HG02623 (cell line): Measurements from ENCODE around the gene ELP4.
"Not testable (repeated sequence)": the region's sequence is repeated elsewhere in the genome, so short reads cannot be mapped to it uniquely, and the experiment has no call there.

Experiments used
- ATAC-seq: cut with Tn5 transposase; IDR thresholded peaks from one replicate; pipeline ENCODE4 v1.9.1; 2021; ENCODE audit warnings: moderate library complexity; ENCODE audit not compliant: unreplicated experiment

The ELP4 gene

DNA sequence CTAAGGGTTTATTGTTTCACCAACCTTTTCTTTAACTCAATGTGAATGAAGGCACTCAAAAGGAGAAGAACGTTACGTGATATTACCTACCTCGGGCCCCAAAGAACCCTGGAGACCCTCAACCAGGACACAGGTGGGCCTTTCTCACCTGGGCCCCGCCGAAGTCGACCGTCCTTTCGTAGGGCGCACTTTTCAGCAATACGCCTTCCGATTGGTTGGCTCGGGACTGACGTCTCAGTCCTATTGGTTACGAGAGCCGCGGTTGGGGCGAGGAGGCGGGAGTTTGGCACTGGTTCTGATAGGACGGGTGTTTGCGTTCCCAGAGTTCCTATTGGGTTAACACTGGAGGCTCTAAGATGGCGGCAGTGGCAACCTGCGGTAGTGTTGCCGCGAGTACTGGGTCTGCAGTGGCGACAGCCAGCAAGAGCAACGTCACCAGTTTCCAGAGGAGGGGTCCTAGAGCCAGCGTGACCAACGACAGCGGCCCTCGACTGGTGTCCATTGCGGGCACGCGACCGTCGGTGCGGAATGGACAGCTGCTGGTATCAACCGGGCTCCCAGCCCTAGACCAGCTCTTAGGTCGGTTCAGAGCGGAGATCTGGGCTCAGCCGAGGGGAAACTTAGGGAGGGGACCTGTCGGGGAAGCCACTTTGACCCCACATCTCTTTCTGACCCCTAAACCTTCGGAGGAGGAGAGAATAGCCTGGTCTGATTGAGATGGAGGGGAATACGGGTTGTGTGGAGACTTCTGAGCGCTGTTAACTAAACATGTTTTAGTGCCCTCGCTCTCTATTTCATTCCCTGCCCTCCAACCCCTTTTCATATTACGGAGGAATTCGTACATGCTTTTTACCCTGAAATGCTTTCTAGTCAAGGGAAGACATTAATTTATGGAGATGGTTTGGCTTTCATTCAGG is at the start of gene ELP4, which contains the start of gene IMMP1L:
Gene ELP4 (plus strand): TSS at position 339 of the 917 bp plus-strand sequence. CDS start 18 bp downstream, at position 357.
Gene IMMP1L (minus strand): TSS at position 194 of the 917 bp plus-strand sequence. CDS start 46,346 bp downstream, outside the sequence.
- peak; percentile 100 for ATAC-seq

- no peak for ATAC-seq
Observed at GRCh38 chr11:31464436-31464835, 45.1 kb upstream of the ELP4 start.

GRCh38 chr11:31474083-31474482 is 35.5 kb upstream of the ELP4 start:
- ATAC-seq: no peak

GRCh38 chr11:31477528-31478222 is 31.9 kb upstream of the ELP4 start:
- ATAC-seq: no peak

GRCh38 chr11:31478223-31478590 is 31.4 kb upstream of the ELP4 start:
- ATAC-seq: no peak

- ATAC-seq: no peak
Observed at GRCh38 chr11:31479066-31479465, 30.5 kb upstream of the ELP4 start.

DNA sequence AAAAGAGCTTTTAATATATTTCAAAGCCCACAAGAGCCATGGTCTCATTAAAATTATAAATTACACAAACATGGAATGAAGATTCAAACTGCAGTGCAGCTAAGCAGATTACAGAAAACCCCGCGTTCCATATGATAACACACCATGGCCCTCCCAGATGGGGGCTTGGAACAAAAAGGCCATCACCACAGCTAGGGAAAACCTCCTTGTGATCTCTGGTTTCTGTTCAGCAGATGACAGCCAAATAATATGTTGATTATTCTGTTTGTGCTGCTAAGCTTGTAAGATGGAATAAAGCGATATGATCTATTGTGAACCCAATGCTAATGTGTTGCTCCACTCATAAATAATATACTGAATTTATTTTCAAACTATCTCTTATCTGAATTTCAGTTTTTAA is 28.6 kb upstream of the ELP4 start:
- ATAC-seq: no peak

DNA sequence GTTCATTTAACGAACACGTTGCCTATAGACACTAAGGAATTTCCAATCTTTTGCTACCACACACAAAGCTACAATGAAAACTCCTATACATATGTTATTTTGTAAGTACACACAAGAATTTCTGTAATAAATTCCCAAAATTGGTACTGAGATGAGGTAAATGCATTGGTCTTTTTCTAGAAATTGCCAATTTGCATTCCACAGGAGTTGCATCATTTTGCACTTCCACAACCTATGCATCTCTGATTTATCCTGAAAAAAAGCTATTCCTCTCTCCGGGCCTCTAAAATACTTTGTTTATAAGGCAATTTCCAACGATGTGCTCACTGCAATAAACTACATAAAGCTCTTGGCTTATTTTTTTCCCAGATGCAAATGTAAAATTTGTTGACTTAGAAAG is 25.1 kb upstream of the ELP4 start:
- ATAC-seq: no peak

- no peak for ATAC-seq
Observed at GRCh38 chr11:31487848-31488247, 21.7 kb upstream of the ELP4 start.

- no peak for ATAC-seq
Observed at GRCh38 chr11:31492320-31492913, 17.1 kb upstream of the ELP4 start.

DNA sequence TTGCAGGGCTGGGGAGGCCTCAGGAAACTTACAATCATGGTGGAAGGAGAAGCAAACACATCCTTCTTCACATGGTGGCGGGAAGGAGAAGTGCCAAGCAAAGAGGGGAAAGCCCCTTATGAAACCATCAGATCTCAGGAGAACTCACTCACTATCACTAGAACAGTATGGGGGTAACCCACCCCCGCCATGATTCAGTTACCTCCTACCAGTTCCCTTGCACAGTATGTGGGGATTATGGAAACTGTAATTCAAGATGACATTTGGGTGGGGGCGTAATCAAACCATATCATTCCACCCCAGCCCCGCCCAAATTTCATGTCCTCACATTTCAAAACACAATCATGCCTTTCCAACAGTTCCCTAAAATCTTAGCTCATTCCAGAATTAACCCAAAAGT is 16.3 kb upstream of the ELP4 start:
- ATAC-seq: no peak

DNA sequence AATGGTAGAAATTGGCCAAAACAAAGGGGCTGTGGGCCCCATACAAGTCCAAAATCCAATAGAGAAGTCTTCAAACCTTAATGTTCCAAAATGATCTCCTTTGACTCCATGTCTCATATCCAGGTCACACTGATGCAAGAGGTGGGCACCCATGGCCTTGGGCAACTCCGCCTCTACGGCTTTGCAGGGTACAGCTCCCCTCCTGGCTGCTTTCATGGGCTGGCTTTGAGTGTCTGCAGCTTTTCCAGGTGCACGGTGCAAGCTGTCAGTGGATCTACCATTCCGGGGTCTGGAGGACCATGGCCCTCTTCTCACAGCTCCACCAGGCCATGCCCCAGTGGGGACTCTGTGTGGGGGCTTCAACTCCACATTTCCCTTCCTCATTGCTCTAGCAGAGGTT is 15.8 kb upstream of the ELP4 start:
- ATAC-seq: not testable (repeated sequence)

DNA sequence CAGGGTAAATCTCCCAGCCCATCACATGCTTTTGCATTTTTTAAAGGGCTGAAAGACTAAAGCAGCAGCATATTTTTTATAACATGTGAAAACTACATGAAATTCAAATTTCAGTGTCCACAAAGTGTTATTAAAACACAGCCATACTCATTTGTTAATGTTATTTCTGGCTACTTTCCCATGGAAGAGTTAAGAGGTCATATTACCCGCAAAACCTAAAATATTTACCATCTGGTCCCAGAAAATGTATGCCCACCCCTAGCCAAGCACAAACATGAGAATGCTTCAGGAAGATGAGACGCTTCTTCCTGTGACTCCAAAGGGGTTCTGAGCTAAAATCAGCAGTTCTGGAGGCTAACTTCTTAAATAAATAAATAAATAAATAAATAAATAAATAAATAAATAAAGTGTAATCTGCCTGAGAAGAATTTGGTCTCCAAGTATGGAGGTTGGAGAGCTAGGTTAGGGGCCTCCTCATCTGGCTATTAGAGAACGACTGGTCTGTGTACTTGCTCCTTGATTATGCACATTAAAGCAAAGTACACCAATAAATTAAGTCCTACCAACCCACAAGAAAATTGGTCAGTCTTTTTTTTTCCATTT is 9.9 kb upstream of the ELP4 start:
- no peak for ATAC-seq

- ATAC-seq: no peak
Observed at GRCh38 chr11:31500560-31500959, 9.0 kb upstream of the ELP4 start.

DNA sequence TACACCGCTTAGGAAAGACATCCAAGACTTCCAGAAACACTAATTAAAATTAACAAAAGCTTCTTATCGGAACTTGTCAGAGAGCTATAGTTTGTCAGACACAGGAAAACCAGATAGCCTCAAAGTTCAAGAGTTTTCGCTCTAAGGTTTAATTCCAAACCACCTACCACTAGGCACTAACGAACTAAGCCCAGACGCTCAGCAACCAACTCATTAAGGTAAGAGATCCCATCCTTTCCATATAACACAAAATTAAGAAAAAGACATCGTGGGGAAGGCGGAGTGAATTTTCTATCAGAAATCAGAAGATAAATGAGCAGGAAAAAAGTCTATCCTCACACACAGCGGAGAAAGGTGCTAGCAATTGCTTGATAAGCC is 527 bp upstream of the ELP4 start:
- ATAC-seq: peak; percentile 6

DNA sequence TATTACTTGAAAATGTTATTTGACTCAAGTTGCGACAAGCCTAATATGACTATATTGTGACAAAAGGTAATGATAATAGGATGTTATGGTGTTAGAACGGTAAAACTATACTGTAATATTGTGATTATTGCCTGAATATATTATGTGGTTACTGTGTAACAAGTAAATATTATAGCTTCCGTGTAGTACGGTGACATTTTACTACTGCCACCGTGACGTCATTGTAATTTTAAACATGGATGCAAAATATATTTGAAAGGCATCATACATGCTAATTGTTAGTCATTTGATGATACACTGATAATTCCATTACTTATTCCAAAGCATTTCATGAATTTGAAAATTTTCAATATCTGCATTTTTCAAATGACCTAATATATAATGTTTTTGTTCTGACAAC is 2.5 kb downstream of the ELP4 start:
- ATAC-seq: no peak

GRCh38 chr11:31521497-31522150 is 12.1 kb downstream of the ELP4 start:
- ATAC-seq: no peak

- ATAC-seq: no peak
Observed at GRCh38 chr11:31529189-31529588, 19.6 kb downstream of the ELP4 start.

GRCh38 chr11:31529701-31530100 is 20.1 kb downstream of the ELP4 start:
- ATAC-seq: peak; percentile 72

GRCh38 chr11:31531293-31531692 is 21.7 kb downstream of the ELP4 start:
- ATAC-seq: no peak

- no peak for ATAC-seq
Observed at GRCh38 chr11:31535479-31535878, 25.9 kb downstream of the ELP4 start.
